ENCODE data around the gene C9orf72. TPM values are rescaled to one million over a fixed set of nuclear protein-coding genes. Genes with fewer than 3 reads are reported as not detected.

The C9orf72 gene, protein sequence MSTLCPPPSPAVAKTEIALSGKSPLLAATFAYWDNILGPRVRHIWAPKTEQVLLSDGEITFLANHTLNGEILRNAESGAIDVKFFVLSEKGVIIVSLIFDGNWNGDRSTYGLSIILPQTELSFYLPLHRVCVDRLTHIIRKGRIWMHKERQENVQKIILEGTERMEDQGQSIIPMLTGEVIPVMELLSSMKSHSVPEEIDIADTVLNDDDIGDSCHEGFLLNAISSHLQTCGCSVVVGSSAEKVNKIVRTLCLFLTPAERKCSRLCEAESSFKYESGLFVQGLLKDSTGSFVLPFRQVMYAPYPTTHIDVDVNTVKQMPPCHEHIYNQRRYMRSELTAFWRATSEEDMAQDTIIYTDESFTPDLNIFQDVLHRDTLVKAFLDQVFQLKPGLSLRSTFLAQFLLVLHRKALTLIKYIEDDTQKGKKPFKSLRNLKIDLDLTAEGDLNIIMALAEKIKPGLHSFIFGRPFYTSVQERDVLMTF
- total RNA-seq = 8.2 and 9.8 TPM in 2 replicates

DNA sequence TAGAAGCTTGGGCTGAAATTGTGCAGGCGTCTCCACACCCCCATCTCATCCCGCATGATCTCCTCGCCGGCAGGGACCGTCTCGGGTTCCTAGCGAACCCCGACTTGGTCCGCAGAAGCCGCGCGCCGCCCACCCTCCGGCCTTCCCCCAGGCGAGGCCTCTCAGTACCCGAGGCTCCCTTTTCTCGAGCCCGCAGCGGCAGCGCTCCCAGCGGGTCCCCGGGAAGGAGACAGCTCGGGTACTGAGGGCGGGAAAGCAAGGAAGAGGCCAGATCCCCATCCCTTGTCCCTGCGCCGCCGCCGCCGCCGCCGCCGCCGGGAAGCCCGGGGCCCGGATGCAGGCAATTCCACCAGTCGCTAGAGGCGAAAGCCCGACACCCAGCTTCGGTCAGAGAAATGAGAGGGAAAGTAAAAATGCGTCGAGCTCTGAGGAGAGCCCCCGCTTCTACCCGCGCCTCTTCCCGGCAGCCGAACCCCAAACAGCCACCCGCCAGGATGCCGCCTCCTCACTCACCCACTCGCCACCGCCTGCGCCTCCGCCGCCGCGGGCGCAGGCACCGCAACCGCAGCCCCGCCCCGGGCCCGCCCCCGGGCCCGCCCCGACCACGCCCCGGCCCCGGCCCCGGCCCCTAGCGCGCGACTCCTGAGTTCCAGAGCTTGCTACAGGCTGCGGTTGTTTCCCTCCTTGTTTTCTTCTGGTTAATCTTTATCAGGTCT is at the start of gene C9orf72:
C9orf72 (minus strand) TSS at position 564 of the 716 bp plus-strand sequence. CDS start 6,361 bp downstream, outside the sequence.

DNA sequence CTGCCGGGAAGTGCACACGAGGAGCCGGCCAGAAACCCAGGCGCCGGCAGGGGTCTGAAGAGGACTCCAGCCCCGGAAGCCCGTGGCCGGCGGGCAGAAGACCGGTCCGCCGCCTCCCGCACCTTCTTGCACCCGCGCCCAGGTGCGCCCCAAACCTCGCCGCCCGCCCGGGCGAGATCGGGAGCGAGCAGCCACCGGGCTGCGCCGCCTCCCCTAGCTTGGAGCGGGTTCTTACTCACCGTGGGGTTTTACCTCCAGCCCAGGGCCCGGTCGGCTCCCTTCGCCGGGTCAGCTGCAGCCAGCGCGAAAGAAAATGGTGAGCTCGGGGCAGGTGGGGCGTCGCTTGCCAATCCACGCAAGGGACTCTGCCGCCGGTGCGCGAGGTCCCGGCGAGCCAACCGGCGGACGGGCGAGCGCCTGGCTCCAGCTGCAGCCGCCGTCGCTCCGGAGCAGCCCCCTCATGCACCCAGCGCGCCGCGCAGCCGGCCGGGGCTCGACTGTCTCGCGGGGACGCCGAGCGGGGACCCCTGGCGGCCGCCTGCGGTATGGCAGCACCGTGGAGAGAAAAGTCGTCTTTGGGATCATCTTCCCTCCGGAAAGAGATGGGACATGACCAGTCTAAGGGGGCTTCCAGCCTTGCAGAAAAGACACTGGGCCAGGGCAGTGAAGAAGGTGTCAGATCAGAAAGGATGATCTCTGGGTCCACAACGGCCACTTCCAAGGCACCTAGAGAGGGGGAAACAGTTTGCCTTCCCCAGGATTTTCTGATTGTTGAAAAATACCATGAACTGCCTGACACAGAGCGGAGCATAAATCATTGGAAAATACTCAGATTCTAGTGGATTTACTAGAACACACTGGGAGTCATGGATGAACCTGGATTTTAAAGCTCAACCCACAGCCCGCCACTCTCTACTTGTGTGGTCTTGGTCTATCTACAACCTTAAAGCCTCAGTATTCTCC is 43.7 kb downstream of the C9orf72 start, which contains the start of gene MOB3B:
MOB3B (minus strand) TSS at position 499 of the 963 bp plus-strand sequence. CDS start 74,264 bp downstream, outside the sequence.

DNA sequence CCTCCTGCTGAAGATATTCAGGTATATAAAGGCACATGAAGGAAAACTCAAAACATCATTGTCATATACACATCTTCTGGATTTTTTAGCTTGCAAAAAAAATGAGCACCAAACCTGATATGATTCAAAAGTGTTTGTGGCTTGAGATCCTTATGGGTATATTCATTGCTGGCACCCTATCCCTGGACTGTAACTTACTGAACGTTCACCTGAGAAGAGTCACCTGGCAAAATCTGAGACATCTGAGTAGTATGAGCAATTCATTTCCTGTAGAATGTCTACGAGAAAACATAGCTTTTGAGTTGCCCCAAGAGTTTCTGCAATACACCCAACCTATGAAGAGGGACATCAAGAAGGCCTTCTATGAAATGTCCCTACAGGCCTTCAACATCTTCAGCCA is 49.0 kb downstream of the C9orf72 start, which contains the start of gene IFNK:
IFNK (plus strand) TSS at position 55 of the 400 bp plus-strand sequence; CDS start at position 102, 47 bp downstream.

Other genes starting within 250 kb of the C9orf72 start
- not detected in 2 replicates for gene IFNK, start 49.2 kb downstream of the C9orf72 start, total RNA-seq
- 0.48 and 0.65 TPM in 2 replicates for gene MOB3B, start 43.7 kb downstream of the C9orf72 start, total RNA-seq